TTC549 (cell line): ENCODE data around the gene ALDH1A1.
"Not testable (repeated sequence)": the region's sequence is repeated elsewhere in the genome, so short reads cannot be mapped to it uniquely, and the experiment has no call there.

ENCODE experiments used
- FAIRE-seq: peaks from 2 replicates; lab custom pipeline; 2012; peaks lifted over from hg19 to GRCh38; lab: Jason Lieb, UNC

The ALDH1A1 gene

GRCh38 chr9:72895122-72895521 lies 57.7 kb downstream of the ALDH1A1 start:
- no peak for FAIRE-seq

GRCh38 chr9:72894342-72894741 lies 58.5 kb downstream of the ALDH1A1 start:
- FAIRE-seq, result no peak

GRCh38 chr9:72893437-72893836 lies 59.4 kb downstream of the ALDH1A1 start:
- no peak for FAIRE-seq

GRCh38 chr9:72891043-72891442 lies 61.8 kb downstream of the ALDH1A1 start:
- FAIRE-seq, result no peak

- no peak for FAIRE-seq
Measured at GRCh38 chr9:72888943-72889342, 63.9 kb downstream of the ALDH1A1 start.

- no peak for FAIRE-seq
Measured at GRCh38 chr9:72888067-72888466, 64.8 kb downstream of the ALDH1A1 start.

GRCh38 chr9:72886386-72886785 lies 66.5 kb downstream of the ALDH1A1 start:
- no peak for FAIRE-seq

- FAIRE-seq, result no peak
Measured at GRCh38 chr9:72884508-72884907, 68.3 kb downstream of the ALDH1A1 start.

GRCh38 chr9:72883875-72884274 lies 69.0 kb downstream of the ALDH1A1 start:
- no peak for FAIRE-seq

- no peak for FAIRE-seq
Measured at GRCh38 chr9:72882117-72882775, 70.6 kb downstream of the ALDH1A1 start.

- FAIRE-seq, result no peak
Measured at GRCh38 chr9:72880821-72881220, 72.0 kb downstream of the ALDH1A1 start.

- no peak for FAIRE-seq
Measured at GRCh38 chr9:72875221-72875620, 77.6 kb downstream of the ALDH1A1 start.

GRCh38 chr9:72874344-72874743 lies 78.5 kb downstream of the ALDH1A1 start:
- FAIRE-seq, result no peak

- FAIRE-seq, result no peak
Measured at GRCh38 chr9:72873456-72873855, 79.4 kb downstream of the ALDH1A1 start.

- no peak for FAIRE-seq
Measured at GRCh38 chr9:72872718-72873117, 80.1 kb downstream of the ALDH1A1 start.

- FAIRE-seq, result no peak
Measured at GRCh38 chr9:72871685-72872084, 81.2 kb downstream of the ALDH1A1 start.

GRCh38 chr9:72864327-72864726 lies 88.5 kb downstream of the ALDH1A1 start:
- FAIRE-seq, result no peak

- FAIRE-seq, result no peak
Measured at GRCh38 chr9:72863456-72864094, 89.3 kb downstream of the ALDH1A1 start.

GRCh38 chr9:72862788-72863187 lies 90.1 kb downstream of the ALDH1A1 start:
- not testable (repeated sequence) for FAIRE-seq

GRCh38 chr9:72858089-72858912 lies 94.6 kb downstream of the ALDH1A1 start:
- no peak for FAIRE-seq

GRCh38 chr9:72857624-72857996 lies 95.2 kb downstream of the ALDH1A1 start:
- no peak for FAIRE-seq

GRCh38 chr9:72856972-72857623 lies 95.8 kb downstream of the ALDH1A1 start:
- no peak for FAIRE-seq
